NCI-H748 (cell line): ENCODE data around the gene ZCCHC13.
A peak's percentile ranks its signal among the peaks of the same experiment; 100 is the strongest.
"Not testable (repeated sequence)": the region's sequence is repeated elsewhere in the genome, so short reads cannot be mapped to it uniquely, and the experiment has no call there.

Experiments used
- DNase-seq: peaks from one replicate; lab custom pipeline; 2025; ENCODE audit not compliant: unreplicated experiment; lab: John Stamatoyannopoulos, UW

ZCCHC13 gene

GRCh38 chrX:74321191-74321590, 17.2 kb downstream of the ZCCHC13 start:
- DNase-seq, result no peak

DNA sequence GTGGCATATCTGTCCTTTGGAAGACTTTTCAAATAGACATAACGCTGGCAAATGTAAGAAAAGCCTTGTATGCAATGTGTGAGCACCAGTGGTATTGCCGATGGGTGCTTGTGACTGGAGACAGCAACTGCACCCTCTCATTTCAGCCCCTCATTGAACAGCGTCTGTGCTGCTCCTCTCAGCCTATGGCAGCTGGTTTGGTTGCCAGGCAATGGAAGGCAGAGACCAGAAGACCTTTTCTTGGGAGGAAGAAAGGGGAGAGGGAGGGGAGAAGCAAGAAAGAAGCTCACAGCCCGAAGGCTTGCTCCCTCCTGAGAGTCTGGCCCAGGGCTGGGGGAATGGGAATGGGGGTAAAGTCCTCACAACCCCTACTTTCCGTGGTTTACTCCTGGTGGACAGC, 20.2 kb downstream of the ZCCHC13 start:
- peak; percentile 0 for DNase-seq

- peak; percentile 92 for DNase-seq
These were observed 21.4 kb downstream of the ZCCHC13 start for GRCh38 chrX:74325130-74326059.

DNA sequence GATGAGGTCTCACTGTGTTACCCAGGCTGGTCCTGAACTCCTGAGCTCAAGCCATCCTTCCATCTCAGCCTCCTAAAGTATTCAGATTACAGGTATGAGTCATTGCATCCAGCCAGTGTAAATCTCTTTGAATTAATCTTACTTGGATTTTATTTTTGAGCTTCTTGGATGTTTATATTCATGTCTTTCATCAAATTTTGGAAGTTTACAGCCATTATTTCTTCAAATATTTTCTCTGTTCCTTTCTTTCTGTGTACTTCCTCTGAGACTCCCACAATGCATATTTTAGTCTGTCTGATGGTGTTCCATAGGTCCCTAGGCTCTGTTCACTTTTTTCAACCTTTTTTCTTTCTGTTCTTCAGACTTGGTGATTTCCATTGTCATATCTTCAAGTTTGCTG, 34.9 kb downstream of the ZCCHC13 start:
- no peak for DNase-seq

- DNase-seq, result no peak
These were observed 36.1 kb downstream of the ZCCHC13 start for GRCh38 chrX:74340051-74340450.

DNA sequence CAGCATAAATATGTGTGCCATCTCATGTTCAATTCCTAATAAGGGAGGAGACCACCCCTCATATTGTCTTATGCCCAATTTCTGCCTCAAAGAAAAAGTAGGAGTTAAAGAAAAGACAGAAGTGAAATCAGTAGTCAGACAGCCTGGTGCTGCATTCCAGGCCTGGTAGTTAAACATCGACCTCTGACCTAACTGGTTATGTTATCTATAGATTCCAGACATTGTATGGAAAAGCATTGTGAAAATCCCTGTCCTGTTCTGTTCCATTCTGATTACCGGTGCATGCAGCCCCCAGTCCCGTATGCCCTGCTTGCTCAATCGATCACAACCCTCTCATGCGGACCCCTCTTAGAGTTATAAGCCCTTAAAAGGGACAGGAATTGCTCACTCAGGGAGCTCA, 38.2 kb downstream of the ZCCHC13 start:
- not testable (repeated sequence) for DNase-seq

GRCh38 chrX:74343343-74344279, 39.6 kb downstream of the ZCCHC13 start:
- peak; percentile 89 for DNase-seq

- DNase-seq, result no peak
These were observed 40.3 kb downstream of the ZCCHC13 start for GRCh38 chrX:74344280-74344622.

GRCh38 chrX:74346088-74346487, 42.1 kb downstream of the ZCCHC13 start:
- DNase-seq, result no peak

DNA sequence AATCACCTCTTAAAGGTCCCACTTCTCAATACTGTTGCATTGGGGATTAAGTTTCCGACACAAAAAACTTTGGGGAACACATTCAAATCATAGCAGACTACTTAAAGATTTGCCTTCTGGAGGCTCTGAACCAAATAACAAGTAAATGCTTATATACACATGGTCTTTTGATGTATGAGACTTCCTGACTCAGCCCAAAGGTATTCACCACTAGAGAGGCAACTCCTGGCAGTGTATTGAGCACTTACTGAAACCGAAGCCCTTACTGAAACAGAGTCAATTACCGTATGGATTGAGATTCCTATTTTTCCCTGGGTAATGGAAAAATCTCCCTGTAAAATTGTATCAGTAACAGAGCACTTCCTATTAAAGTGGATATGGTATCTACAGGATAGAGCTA, 45.4 kb downstream of the ZCCHC13 start:
- DNase-seq, result no peak

DNA sequence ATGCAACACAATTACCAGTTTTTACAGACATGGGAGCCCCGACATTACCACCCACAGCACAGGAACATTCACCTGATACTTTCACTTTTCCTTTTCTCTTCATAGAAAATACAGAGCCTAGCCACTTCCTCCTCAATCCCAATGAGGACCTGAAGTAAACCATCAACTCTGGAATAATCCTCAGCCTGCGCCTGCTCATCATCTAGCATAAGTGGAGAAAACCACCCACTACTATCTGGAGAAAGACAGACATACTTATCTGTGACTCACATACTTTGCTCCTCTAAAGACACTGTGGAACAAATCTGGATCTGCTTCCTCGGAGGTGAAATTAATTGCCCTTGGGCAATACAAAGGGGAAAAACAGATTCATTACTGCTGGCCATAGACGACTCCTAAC, 47.8 kb downstream of the ZCCHC13 start:
- no peak for DNase-seq

- no peak for DNase-seq
These were observed 50.0 kb downstream of the ZCCHC13 start for GRCh38 chrX:74353984-74354383.
